Spleen (tissue), 11 donors: ENCODE measurements around the gene SLC25A11. TPM values are rescaled to one million over a fixed set of nuclear protein-coding genes. Genes with fewer than 3 reads are reported as not detected.

ENCODE experiments used
- DNase-seq: peaks from one replicate; pipeline ENCODE4 v3.0.0-alpha.2; 2020
- H3K27ac ChIP-seq, 8 donors: fragments of 200-600 bp; sonication (generic) in 7 of 8; 1 replicate in 4 of 8; 2 replicates in 4 of 8; pipeline versions ENCODE4 v1.5.0 to v1.8.0; 2016 to 2021; ENCODE audit warnings: inconsistent platforms in 4 of 8, mild to moderate bottlenecking in 4 of 8, moderate library complexity in 1 of 8
- H3K27me3 ChIP-seq, 7 donors: fragments of 200-600 bp; sonication (generic) in 6 of 7; replicated peaks in 1 of 7; 1 replicate in 4 of 7; 2 replicates in 3 of 7; pipeline versions ENCODE4 v1.5.0 to v1.8.0; 2016 to 2021; ENCODE audit warnings: inconsistent platforms in 3 of 7, mild to moderate bottlenecking in 1 of 7
- H3K36me3 ChIP-seq, 6 donors: fragments of 200-600 bp; sonication (generic) in 5 of 6; 1 replicate in 4 of 6; 2 replicates in 2 of 6; pipeline versions ENCODE4 v1.5.0 to v1.8.0; 2016 to 2021; ENCODE audit warnings: inconsistent platforms in 2 of 6
- H3K4me1 ChIP-seq, 6 donors: fragments of 200-600 bp; sonication (generic) in 5 of 6; 1 replicate in 3 of 6; 2 replicates in 3 of 6; pipeline versions ENCODE4 v1.5.0 to v1.8.0; 2016 to 2021; ENCODE audit warnings: inconsistent platforms in 3 of 6
- H3K4me3 ChIP-seq, 8 donors: fragments of 200-600 bp; sonication (generic) in 7 of 8; 1 replicate in 4 of 8; 2 replicates in 4 of 8; pipeline versions ENCODE4 v1.5.0 to v1.8.0; 2016 to 2021; ENCODE audit warnings: inconsistent platforms in 4 of 8, mild to moderate bottlenecking in 4 of 8, moderate library complexity in 2 of 8
- H3K9me3 ChIP-seq, 8 donors: fragments of 200-600 bp; sonication (generic) in 7 of 8; 1 replicate in 4 of 8; 2 replicates in 4 of 8; pipeline versions ENCODE4 v1.5.0 to v1.8.0; 2016 to 2021; ENCODE audit warnings: inconsistent platforms in 4 of 8
- CTCF ChIP-seq, 11 experiments: fragments of 200-600 bp in 7 of 11; fragments of 450-650 bp in 4 of 11; sonication (generic) in 4 of 11; IDR thresholded peaks in 8 of 11; conservative IDR thresholded peaks in 3 of 11; 1 replicate in 7 of 11; 2 replicates in 4 of 11; pipeline versions ENCODE4 v1.4.0 to v1.8.0; 2016 to 2021; ENCODE audit warnings: antibody characterized with exemption in 11 of 11, inconsistent platforms in 4 of 11, mild to moderate bottlenecking in 1 of 11
- POLR2A ChIP-seq, 3 donors: fragments of 450-650 bp; IDR thresholded peaks; one replicate each; pipeline ENCODE4 v1.5.1; 2017; ENCODE audit warnings: antibody characterized with exemption in 3 of 3, mild to moderate bottlenecking in 1 of 3
- POLR2AphosphoS5 ChIP-seq, 3 donors: sonication (generic); formaldehyde crosslinking; IDR thresholded peaks; one replicate each; pipeline ENCODE4 v1.5.1; 2017; ENCODE audit warnings: antibody characterized with exemption in 3 of 3
- WGBS, 5 donors: extraction: QIAGEN DNeasy Blood & Tissue Kit in 3 of 5; methylation state at CpG; one replicate each; pipeline versions ENCODE4 v1.1.5 to v1.1.7; 2013 to 2018; 5-methylcytosine and 5-hydroxymethylcytosine counted together
- intact Hi-C: fragments of 100-400 bp; cut with DNase I; formaldehyde crosslinking; loops from one replicate; pipeline ENCODE4 v1.15.0; 2023; ENCODE audit warnings: low total_unique reads
- polyA plus RNA-seq, 3 donors: library from polyadenylated mRNA; stranded (reverse); fragments of 200-250 nt; gene quantifications; one replicate each; pipeline ENCODE4 v1.2.1, GENCODE V29; 2013
- total RNA-seq, 7 donors: library from RNA; depleted of rRNA in 3 of 7; stranded (reverse); fragments of >200 nt in 3 of 7; fragmentation: NEBNext Ultra II Directional in 4 of 7; extraction: Animal tissue kit (Norgen Biotek cat#: 25700) in 4 of 7; gene quantifications; one replicate each; pipeline versions ENCODE4 v1.1.0 to v1.2.1, GENCODE V29; 2016 to 2021
- donor health status: healthy with polysubstance abuse.
- donor health status: DM: no; HTN: no; CAD: no; lungs with moderate emphysema.
- donor health status: DM: no; HTN: no; CAD: no.
- donor health status: Bipolar disorder and iron deficiency.
- donor health status: healthy.
- donor health status: DM: no; HTN: no; CAD: no.
- donor health status: DM: yes; HTN: yes; CAD: no.

Gene SLC25A11
- total and polyA plus RNA-seq, 10 donors = 22.1 to 61.0 (median 40.7) TPM

- TF ChIP-seq POLR2AphosphoS5 (IDR thresholded peaks at IDR 0.05) = peak in 1 of 3 donors; percentile 23
- TF ChIP-seq CTCF (IDR thresholded peaks at IDR 0.05 in 8 of 11, conservative IDR thresholded peaks at IDR 0.05 in 3 of 11) = no peak
- Histone ChIP-seq H3K4me3 (no peak overlapping the region), H3K27me3 (no peaks in the 10 kb centered on the region), H3K4me1 (peaks cover 0 to 6% (median 0%) of the 10 kb centered on the region in 6 donors), H3K27ac (no peak overlapping the region), H3K9me3 (no peaks in the 10 kb centered on the region), H3K36me3 (peaks cover 6 to 59% (median 24%) of the 10 kb centered on the region in 6 donors)
- intact Hi-C loops = no loop called here
- DNase-seq = no peak
- WGBS, 5 donors = 89 to 95% (median 92%) methylated on average over 17 to 18 of the region's 18 CpGs
Measured at GRCh38 chr17:4959261-4959965, 19.6 kb upstream of the SLC25A11 start.

GRCh38 chr17:4958102-4958501 is 18.3 kb upstream of the SLC25A11 start:
- H3K9me3 ChIP-seq = no peaks in the 10 kb centered on the region
- WGBS, 5 donors = 76 to 90% (median 81%) methylated on average over 3 of the region's 3 CpGs
- intact Hi-C loops = no loop called here
- no peak overlapping the region for H3K4me3 ChIP-seq
- peaks cover 6 to 57% (median 24%) of the 10 kb centered on the region in 6 donors for H3K36me3 ChIP-seq
- TF ChIP-seq POLR2A (IDR thresholded peaks at IDR 0.05) (no peak), CTCF (IDR thresholded peaks at IDR 0.05 in 8 of 11, conservative IDR thresholded peaks at IDR 0.05 in 3 of 11) (no peak), POLR2AphosphoS5 (IDR thresholded peaks at IDR 0.05) (no peak)
- no peak overlapping the region for H3K27ac ChIP-seq
- peaks cover 0 to 4% (median 0%) of the 10 kb centered on the region in 6 donors for H3K4me1 ChIP-seq
- H3K27me3 ChIP-seq = no peaks in the 10 kb centered on the region
- no peak for DNase-seq

- 70 to 89% (median 81%) methylated on average over 10 of the region's 10 CpGs for WGBS, 5 donors
- no peak for DNase-seq
- TF ChIP-seq POLR2A (IDR thresholded peaks at IDR 0.05) = no peak
- peak in 6 of 11 experiments; percentile 27 to 35 (median 32) for TF ChIP-seq CTCF (IDR thresholded peaks at IDR 0.05 in 8 of 11, conservative IDR thresholded peaks at IDR 0.05 in 3 of 11)
- Histone ChIP-seq H3K4me1 (peaks cover 0 to 4% (median 1%) of the 10 kb centered on the region in 6 donors), H3K27me3 (no peaks in the 10 kb centered on the region), H3K4me3 (no peak overlapping the region), H3K36me3 (peaks cover 6 to 49% (median 24%) of the 10 kb centered on the region in 6 donors), H3K9me3 (no peaks in the 10 kb centered on the region), H3K27ac (no peak overlapping the region)
- intact Hi-C loops = no loop called here
Measured at GRCh38 chr17:4956493-4957061, 16.7 kb upstream of the SLC25A11 start.

GRCh38 chr17:4955091-4955490 is 15.2 kb upstream of the SLC25A11 start:
- H3K27me3 ChIP-seq = no peaks in the 10 kb centered on the region
- no peak for TF ChIP-seq CTCF (IDR thresholded peaks at IDR 0.05 in 8 of 11, conservative IDR thresholded peaks at IDR 0.05 in 3 of 11)
- no peak for TF ChIP-seq POLR2A (IDR thresholded peaks at IDR 0.05)
- TF ChIP-seq POLR2AphosphoS5 (IDR thresholded peaks at IDR 0.05) = no peak
- peaks cover 8 to 17% (median 14%) of the 10 kb centered on the region in 6 donors for H3K4me1 ChIP-seq
- H3K27ac ChIP-seq = no peak overlapping the region
- WGBS, 5 donors = 93 to 98% (median 97%) methylated on average over 8 of the region's 8 CpGs
- no peak for DNase-seq
- no peaks in the 10 kb centered on the region for H3K9me3 ChIP-seq
- no peak overlapping the region for H3K4me3 ChIP-seq
- H3K36me3 ChIP-seq = peaks cover 6 to 34% (median 13%) of the 10 kb centered on the region in 6 donors
- intact Hi-C loops = no loop called here
